ENCODE data around the gene MYL5.
A peak's percentile ranks its signal among the peaks of the same experiment; 100 is the strongest.
"Not testable (repeated sequence)": the region's sequence is repeated elsewhere in the genome, so short reads cannot be mapped to it uniquely, and the experiment has no call there.

MYL5 gene

DNA sequence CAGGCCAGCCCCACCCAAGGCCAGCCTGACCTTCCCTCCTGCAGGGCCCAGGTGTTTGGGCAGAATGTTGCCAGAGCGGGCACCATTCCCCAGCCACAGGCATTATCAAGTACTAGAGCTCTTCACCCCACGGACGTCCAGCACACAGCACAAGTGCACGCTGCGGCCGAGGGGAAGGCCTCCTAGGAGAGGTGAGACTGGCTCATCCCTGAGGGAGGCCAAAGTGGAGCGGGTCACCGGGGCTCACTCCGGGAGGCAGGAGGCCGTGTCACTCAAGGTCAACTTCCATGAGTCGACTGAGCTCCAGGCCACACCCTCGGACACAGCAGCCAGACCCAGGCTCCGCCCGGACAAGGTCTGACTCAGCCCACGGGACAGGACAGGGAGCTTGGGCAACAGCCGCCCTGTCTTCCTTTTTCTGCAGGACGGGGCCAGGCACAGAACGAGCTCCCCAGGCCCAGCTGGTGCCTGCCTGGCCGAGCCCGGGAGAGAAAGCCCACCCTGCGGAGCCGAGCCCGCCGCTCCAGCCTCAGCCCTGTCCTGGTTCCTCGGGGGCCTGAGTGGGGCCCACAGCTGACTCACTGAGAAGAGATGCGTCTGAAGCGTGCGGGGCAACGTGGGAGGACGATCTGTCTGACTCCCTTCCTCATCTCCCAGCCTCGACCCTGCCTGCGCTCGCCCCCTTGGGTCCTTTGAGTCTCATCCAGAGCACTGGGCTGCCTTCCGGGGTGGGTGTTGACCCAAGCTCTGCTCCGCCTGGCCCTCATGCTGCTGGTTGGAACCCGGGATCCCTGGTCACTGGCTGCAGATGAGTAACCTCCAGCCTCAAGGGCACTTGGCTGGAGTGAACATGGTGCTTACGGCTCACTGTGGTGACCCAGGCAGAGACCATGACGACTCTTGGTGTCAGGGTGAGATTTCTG, 13.0 kb downstream of the MYL5 start:
- DNase-seq = no peak

DNA sequence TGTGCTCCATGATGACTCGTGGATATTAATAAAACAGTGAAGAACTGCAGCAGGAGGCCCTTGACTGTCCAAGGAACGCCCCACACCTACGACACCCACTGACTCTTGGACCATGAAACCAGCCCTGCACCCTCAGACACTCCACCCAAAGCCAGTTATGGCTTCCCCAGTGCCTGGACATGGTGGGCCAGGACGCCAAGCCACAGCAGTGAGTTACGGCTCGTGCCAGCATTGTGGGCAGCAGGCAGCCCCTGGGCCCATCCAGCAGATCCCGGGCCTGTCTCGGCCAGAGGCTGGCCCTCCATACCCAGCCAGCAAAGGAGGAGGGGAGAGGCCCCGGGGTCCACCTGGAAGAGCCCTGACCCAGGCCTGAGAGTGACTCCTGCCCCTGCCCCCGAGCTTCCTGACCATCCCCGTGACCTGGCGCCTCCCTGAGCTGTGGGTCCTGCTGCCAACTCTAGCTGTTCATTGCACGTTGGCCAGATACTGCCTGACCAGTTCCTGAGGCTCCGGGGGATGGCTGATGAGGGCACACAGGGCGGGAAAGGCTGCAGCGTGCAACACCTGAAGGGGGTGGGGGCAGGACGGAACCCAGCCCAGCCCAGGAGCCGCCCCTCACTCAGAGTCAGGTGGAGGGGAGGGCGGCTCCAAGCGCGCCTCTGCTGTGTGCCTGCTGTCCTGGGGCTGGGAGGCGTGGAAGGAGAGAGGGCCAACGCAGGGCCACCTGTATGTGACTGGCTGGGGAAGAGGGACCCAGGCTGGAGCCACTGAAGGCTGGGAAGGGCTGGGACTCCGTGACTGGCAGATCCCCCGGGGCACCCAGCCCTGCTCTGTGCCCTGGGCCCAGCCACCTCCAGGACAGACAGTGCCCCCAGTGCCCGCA, 13.9 kb downstream of the MYL5 start:
- no peak for DNase-seq

DNA sequence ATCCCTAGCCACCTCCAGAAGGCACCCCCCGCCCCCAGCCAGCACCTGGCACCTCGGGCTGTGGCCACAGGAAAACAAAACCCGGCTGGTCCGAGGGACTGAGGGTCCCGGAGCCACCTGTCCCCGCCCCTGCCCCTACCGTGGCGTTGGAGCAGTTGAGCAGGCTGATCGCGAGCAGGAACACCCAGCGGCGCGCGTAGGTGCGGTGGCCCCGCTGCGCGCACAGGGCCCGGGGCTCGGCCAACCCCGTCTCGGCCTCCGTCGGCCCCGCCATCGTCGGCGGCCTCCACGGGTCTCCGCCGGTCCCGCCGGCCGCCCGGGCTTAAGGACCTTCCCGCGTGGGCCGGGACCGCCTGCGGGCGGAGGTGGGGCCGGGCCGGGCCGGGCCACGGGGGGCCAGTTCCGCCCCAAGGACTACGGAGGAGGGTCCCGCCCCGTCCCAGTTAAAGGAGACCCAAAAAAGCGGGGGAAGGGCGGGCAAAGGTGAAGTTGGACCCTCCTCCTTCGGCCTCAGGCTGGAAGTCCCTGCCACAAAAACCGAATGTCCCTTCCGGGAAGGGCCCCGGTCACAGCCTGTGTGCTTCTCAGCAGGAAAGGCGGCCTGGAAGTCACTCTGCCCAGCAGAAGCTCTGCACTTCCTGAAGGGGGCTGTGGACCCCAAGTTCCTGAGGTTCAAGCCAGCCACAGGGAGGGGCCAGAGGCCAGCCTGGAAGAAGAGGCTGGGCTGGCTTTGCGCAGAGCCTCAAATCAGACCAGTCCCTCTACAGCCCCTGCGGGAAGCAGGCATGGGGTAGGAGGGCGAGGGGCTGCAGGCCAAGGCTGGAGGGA, 14.7 kb downstream of the MYL5 start, which contains the start of gene SLC49A3:
Gene SLC49A3, minus strand, starts transcription at position 298 of the 828 bp plus-strand sequence. Its CDS starts 24 bp downstream, at position 274.
- no peak for DNase-seq

DNA sequence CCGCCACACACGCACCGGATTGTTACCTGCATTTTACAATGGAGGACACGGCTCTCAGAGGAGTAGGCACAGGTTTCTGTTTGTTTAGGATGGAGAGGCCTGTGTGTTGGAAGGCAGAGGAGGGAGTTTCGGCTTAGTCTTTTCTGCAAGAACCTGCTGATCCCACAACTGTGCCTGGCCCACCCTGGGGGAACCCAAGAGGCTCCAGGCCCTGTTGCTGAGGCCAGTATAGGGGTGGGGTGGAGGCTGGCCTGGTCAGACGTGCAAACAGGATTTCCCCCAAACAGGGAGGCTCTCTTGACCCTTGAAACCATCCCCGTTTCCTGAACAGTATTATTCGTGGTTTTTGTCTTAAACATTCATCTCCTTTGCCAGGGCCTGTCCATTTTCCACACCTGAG, 15.4 kb downstream of the MYL5 start:
- DNase-seq = no peak

- DNase-seq = no peak
Observed at GRCh38 chr4:692771-693554, 18.6 kb downstream of the MYL5 start.

DNA sequence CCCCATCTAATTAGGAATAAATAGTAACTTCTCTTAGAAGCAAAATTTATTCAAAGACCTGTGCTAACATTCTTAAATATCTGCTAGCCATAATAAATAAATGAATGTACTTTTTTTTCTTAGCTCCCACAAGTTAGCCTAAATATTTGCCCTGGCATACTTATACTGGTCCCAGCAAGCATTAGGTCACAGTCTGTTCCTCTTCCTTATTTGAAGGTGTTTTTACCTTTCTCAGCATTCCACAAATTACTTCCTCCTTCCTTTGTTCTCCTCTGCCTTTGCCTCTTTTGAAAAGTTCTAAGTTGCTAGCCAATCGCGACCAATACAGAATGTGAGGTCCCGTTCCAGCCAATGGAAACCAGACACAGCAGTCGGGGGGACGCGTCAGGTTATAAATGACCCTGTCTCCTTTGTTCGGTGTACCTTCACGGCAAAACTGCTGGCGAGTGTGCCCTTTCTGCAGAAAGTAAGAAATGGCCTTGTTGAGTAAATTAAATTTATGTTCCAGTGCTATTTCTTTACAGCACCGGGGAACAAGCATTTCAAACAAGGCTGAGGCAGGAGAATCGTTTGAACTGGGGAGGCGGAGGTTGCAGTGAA, 20.1 kb downstream of the MYL5 start:
- not testable (repeated sequence) for DNase-seq

- DNase-seq = no peak
Observed at GRCh38 chr4:699816-700580, 25.7 kb downstream of the MYL5 start.

GRCh38 chr4:700587-701264, 26.4 kb downstream of the MYL5 start:
- no peak for DNase-seq

GRCh38 chr4:702618-703048, 28.3 kb downstream of the MYL5 start:
- no peak for DNase-seq

GRCh38 chr4:703336-704197, 29.2 kb downstream of the MYL5 start:
- no peak for DNase-seq

- DNase-seq = no peak
Observed at GRCh38 chr4:704198-704891, 30.0 kb downstream of the MYL5 start.

- DNase-seq = no peak
Observed at GRCh38 chr4:704971-705277, 30.6 kb downstream of the MYL5 start.

DNA sequence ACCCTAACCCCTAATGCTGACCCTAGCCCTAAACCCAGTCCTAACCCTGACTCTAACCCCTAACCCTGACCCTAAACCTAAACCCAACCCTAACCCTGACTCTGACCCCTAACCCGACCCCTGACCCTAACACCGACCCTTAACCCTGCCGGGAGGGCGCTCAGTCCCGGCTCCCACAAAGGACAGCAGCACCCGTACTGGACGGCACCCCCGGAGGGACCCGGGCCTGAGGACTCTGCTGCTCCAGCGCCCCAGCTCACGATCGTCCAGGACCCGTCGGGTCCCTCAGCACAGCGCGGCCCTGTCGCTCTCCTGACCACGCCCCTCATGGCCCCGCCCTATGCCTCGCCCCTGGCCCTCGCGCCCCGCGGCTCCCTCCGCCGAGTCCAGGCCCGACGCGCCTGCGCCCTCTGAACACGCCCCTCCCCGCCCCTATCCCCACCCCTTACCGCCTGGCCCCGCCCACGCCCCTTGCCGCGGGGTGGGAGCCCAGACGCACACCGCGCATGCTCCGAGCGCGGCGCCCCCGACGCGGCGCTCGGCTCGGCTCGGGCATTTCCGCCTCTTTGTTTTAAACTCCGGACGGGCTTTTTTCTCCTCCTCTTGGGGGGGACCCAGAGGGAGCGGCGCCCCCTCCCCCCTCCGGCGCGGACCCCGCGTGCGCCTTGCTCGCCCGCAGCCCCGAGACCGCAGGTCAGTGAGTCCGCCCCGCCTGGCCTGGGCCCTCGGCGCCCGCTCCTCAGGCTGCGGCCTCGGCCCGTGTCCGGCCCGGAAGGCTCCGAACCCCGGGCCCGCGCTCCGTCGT, 31.1 kb downstream of the MYL5 start, which contains the start of gene PCGF3:
Gene PCGF3, plus strand, starts transcription at position 555 of the 805 bp plus-strand sequence. CDS start 27,849 bp downstream, outside the sequence.
- DNase-seq = peak; percentile 90 to 97 (median 96)

DNA sequence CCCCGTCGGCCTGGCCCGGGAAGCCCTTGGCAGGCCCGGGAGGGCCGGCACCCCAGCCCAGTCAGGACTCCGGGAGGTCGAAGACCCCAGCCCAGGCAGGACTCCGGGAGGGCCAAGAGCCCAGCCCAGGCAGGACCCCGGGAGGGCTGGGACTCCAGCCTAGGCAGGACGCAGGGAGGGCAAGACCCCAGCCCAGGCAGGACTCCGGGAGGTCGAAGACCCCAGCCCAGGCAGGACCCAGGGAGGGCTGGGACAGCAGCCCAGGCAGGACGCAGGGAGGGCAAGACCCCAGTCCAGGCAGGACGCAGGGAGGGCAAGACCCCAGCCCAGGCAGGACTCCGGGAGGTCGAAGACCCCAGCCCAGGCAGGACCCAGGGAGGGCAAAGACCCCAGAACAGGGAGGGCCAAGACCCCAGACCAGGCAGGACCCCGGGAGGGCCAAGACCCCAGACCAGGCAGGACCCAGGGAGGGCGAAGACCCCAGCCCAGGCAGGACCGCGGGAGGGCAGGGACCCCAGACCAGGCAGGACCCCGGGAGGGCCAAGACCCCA, 31.8 kb downstream of the MYL5 start:
- DNase-seq = not testable (repeated sequence)

DNA sequence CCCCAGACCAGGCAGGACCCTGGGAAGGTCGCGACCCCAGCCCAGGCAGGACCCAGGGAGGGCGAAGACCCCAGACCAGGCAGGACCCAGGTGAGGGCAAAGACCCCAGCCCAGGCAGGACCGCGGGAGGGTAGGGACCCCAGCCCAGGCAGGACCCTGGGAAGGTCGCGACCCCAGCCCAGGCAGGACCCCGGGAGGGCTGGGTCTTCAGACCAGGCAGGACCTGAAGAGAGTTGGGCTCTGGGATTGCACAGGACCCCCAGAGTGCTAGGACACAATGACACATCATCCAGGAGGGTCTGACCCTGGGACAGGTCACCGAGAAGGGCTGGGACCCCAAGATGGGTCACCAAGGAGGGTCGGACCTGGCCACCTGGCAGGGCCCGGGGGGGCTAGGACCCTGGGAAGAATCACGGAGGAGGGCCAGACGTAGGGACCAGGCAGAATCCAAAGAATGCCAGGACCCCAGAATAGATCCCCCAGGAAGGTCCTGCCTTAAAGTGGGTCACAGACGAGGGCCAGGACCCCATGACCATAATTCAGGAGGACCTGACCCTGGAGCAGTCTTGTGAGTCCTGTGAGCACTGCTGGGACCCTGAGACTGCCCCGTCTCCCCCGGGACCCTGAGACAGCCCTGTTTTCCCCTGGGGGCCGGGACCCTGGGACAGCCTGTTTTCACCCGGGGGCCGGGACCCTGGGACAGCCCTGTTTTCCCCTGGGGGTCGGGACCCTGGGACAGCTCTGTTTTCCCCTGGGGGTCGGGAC, 32.7 kb downstream of the MYL5 start:
- DNase-seq = no peak

- no peak for DNase-seq
Observed at GRCh38 chr4:707929-708630, 33.7 kb downstream of the MYL5 start.
